HuH-7.5 (cell line): ENCODE data around the gene KCNMB2.

ENCODE experiments used
- DNase-seq: peaks from one replicate; pipeline ENCODE4 v3.0.0; 2011; ENCODE audit warnings: low spot score

Gene KCNMB2

GRCh38 chr3:178568911-178569310, 32.7 kb downstream of the KCNMB2 start:
- no peak for DNase-seq

- DNase-seq, result no peak
These were observed 33.6 kb downstream of the KCNMB2 start for GRCh38 chr3:178569826-178570225.

- no peak for DNase-seq
These were observed 47.8 kb downstream of the KCNMB2 start for GRCh38 chr3:178583963-178584575.

GRCh38 chr3:178584722-178585380, 48.6 kb downstream of the KCNMB2 start:
- no peak for DNase-seq

- DNase-seq, result no peak
These were observed 49.2 kb downstream of the KCNMB2 start for GRCh38 chr3:178585454-178585853.

- no peak for DNase-seq
These were observed 49.8 kb downstream of the KCNMB2 start for GRCh38 chr3:178586076-178586475.

GRCh38 chr3:178588628-178589027, 52.4 kb downstream of the KCNMB2 start:
- no peak for DNase-seq

- DNase-seq, result no peak
These were observed 57.5 kb downstream of the KCNMB2 start for GRCh38 chr3:178593786-178594185.

- DNase-seq, result no peak
These were observed 61.1 kb downstream of the KCNMB2 start for GRCh38 chr3:178597371-178597770.

GRCh38 chr3:178602856-178603255, 66.6 kb downstream of the KCNMB2 start:
- DNase-seq, result no peak

- DNase-seq, result no peak
These were observed 67.5 kb downstream of the KCNMB2 start for GRCh38 chr3:178603735-178604134.

GRCh38 chr3:178618197-178618596, 82.0 kb downstream of the KCNMB2 start:
- DNase-seq, result no peak

- DNase-seq, result no peak
These were observed 82.7 kb downstream of the KCNMB2 start for GRCh38 chr3:178618896-178619295.

- DNase-seq, result no peak
These were observed 87.5 kb downstream of the KCNMB2 start for GRCh38 chr3:178623666-178624255.

- DNase-seq, result no peak
These were observed 88.0 kb downstream of the KCNMB2 start for GRCh38 chr3:178624276-178624675.

GRCh38 chr3:178625053-178625600, 88.9 kb downstream of the KCNMB2 start:
- no peak for DNase-seq

GRCh38 chr3:178628037-178628436, 91.8 kb downstream of the KCNMB2 start:
- no peak for DNase-seq

- DNase-seq, result no peak
These were observed 93.4 kb downstream of the KCNMB2 start for GRCh38 chr3:178629430-178630178.

GRCh38 chr3:178631950-178632349, 95.7 kb downstream of the KCNMB2 start:
- DNase-seq, result no peak

- DNase-seq, result no peak
These were observed 98.7 kb downstream of the KCNMB2 start for GRCh38 chr3:178634975-178635374.

- DNase-seq, result no peak
These were observed 101.6 kb downstream of the KCNMB2 start for GRCh38 chr3:178637802-178638201.

- no peak for DNase-seq
These were observed 109.3 kb downstream of the KCNMB2 start for GRCh38 chr3:178645503-178645902.
